Body of pancreas (tissue), 4 donors: Measurements from ENCODE around the gene ARHGEF37.

Source experiments
- POLR2A ChIP-seq, 3 donors: fragments of 450-650 bp; IDR thresholded peaks; one replicate each; pipeline ENCODE4 v1.6.1; 2016; ENCODE audit warnings: antibody characterized with exemption in 3 of 3, mild to moderate bottlenecking in 2 of 3
- TF ChIP-seq, protein P1 (sequence below), 7 experiments: fragments of 450-650 bp in 4 of 7; fragments of 200-600 bp in 3 of 7; sonication (generic) in 3 of 7; IDR thresholded peaks; one replicate each; pipeline ENCODE4 v1.5.1; 2016 to 2019; ENCODE audit warnings: antibody characterized with exemption in 7 of 7

DNA sequence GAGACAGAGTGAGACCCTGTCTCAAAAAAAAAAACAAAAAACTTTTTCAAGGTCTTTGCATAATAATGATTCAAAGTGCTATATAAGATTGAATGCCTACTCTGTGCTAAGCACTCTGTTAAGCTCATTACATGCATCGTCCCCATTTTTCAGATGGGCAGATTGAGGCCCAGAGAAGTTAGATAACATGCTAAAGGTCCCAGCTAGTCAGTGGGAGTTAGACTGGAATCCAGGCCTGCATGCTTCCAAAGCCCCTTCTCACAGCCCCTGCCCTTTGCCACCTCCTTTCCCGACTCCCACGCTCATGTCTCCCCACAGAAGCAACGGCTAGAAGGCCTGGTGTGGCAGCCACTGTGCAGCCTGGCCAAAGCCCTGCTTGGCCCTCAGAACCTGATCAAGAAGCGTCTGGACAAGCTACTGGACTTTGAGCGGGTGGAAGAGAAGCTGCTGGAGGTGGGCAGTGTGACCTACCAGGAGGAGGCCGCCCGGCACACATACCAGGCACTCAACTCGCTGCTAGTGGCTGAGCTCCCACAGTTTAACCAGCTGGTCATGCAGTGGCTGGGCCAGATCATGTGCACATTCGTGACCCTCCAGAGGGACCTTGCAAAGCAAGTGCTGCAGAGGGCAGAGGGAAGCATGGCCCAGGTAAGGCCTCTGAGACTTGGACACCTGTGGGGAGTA lies 40.3 kb downstream of the ARHGEF37 start:
- TF ChIP-seq, protein P1, sequence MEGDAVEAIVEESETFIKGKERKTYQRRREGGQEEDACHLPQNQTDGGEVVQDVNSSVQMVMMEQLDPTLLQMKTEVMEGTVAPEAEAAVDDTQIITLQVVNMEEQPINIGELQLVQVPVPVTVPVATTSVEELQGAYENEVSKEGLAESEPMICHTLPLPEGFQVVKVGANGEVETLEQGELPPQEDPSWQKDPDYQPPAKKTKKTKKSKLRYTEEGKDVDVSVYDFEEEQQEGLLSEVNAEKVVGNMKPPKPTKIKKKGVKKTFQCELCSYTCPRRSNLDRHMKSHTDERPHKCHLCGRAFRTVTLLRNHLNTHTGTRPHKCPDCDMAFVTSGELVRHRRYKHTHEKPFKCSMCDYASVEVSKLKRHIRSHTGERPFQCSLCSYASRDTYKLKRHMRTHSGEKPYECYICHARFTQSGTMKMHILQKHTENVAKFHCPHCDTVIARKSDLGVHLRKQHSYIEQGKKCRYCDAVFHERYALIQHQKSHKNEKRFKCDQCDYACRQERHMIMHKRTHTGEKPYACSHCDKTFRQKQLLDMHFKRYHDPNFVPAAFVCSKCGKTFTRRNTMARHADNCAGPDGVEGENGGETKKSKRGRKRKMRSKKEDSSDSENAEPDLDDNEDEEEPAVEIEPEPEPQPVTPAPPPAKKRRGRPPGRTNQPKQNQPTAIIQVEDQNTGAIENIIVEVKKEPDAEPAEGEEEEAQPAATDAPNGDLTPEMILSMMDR (IDR thresholded peaks at IDR 0.05), result no peak
- TF ChIP-seq POLR2A (IDR thresholded peaks at IDR 0.05), result no peak
